Stimulated activated naive CD8-positive, alpha-beta T cell treated with anti-CD3 and anti-CD28 coated beads, Interleukin-15, Interleukin-2, amounts not matched to agents 100 ng/mL and 50 ng/mL, for 24 hours (primary cell): ENCODE measurements around the gene PRODH.
"Not testable (repeated sequence)": the region's sequence is repeated elsewhere in the genome, so short reads cannot be mapped to it uniquely, and the experiment has no call there.

ENCODE experiments used
- H3K27ac Mint-ChIP-seq: one replicate; pipeline ENCODE4 v1.8.0; 2021; ENCODE audit warnings: mild to moderate bottlenecking, mixed read lengths
- H3K27me3 Mint-ChIP-seq: one replicate; pipeline ENCODE4 v1.8.0; 2021; ENCODE audit warnings: mixed read lengths
- H3K36me3 Mint-ChIP-seq: one replicate; pipeline ENCODE4 v1.8.0; 2021; ENCODE audit warnings: low read depth, mixed read lengths
- H3K4me1 Mint-ChIP-seq: one replicate; pipeline ENCODE4 v1.8.0; 2021; ENCODE audit warnings: low read depth, mixed read lengths
- H3K4me3 Mint-ChIP-seq: one replicate; pipeline ENCODE4 v1.8.0; 2021; ENCODE audit warnings: mild to moderate bottlenecking, mixed read lengths
- H3K9me3 Mint-ChIP-seq: one replicate; pipeline ENCODE4 v1.8.0; 2021; ENCODE audit warnings: mixed read lengths

The PRODH gene

DNA sequence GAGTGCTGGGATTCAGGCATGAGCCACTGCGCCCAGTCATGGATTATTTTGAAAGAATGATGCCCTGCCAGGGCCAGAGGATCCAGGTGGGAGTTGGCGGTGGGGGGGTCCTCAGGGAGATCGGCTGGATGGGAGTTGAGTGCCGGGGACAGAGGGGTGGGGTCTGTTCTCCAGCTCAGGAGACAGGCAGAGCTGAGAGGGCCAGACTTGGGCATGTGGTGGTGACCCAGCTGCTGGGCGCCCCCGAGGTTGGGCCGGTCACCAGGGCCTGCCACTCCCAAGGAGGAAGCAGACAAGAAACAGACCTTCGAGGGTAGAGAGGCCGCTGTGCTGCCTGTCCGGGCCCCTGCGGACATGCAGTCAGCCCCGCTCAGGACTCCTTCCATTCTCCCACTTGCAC lies 11.8 kb upstream of the PRODH start:
- H3K4me1 Mint-ChIP-seq, result no peaks in the 10 kb centered on the region
- H3K9me3 Mint-ChIP-seq, result no peaks in the 10 kb centered on the region
- H3K27me3 Mint-ChIP-seq, result peaks cover 22% of the 10 kb centered on the region
- H3K4me3 Mint-ChIP-seq, result no peak overlapping the region
- no peaks in the 10 kb centered on the region for H3K36me3 Mint-ChIP-seq
- no peak overlapping the region for H3K27ac Mint-ChIP-seq

DNA sequence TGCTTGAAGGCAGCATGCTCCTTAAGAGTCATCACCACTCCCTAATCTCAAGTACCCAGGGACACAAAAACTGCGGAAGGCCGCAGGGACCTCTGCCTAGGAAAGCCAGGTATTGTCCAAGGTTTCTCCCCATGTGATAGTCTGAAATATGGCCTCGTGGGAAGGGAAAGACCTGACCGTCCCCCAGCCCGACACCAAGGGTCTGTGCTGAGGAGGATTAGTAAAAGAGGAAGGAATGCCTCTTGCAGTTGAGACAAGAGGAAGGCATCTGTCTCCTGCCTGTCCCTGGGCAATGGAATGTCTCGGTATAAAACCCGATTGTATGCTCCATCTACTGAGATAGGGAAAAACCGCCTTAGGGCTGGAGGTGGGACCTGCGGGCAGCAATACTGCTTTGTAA lies 11.0 kb upstream of the PRODH start:
- not testable (repeated sequence) for H3K27ac Mint-ChIP-seq, H3K4me3 Mint-ChIP-seq, H3K9me3 Mint-ChIP-seq, H3K4me1 Mint-ChIP-seq, H3K36me3 Mint-ChIP-seq
- peaks cover 22% of the 10 kb centered on the region for H3K27me3 Mint-ChIP-seq

- not testable (repeated sequence) for H3K27me3 Mint-ChIP-seq, H3K9me3 Mint-ChIP-seq, H3K36me3 Mint-ChIP-seq, H3K4me1 Mint-ChIP-seq, H3K4me3 Mint-ChIP-seq, H3K27ac Mint-ChIP-seq
These were observed 2.6 kb upstream of the PRODH start for GRCh38 chr22:18938691-18939090.

DNA sequence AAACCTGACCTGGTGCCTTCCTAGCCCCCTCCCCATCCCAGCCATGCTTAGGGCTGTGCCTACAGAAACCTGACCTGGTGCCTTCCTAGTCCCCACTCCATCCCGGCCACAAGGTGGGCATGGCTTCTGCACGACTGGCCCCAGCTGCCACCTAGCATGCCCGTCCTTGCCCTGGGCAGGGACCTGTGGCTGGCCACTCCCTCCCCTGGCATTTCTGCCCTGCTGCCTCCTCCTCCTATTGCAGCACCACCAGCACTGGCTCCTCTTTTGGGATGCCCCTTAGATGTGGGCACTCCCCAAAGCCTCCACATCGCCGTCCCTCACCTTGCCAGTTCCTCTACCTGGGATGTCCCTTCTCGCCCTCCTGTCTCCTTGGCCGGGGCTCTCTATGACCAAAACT lies 1.4 kb downstream of the PRODH start:
- H3K27me3 Mint-ChIP-seq, H3K9me3 Mint-ChIP-seq, H3K4me1 Mint-ChIP-seq, H3K36me3 Mint-ChIP-seq, H3K4me3 Mint-ChIP-seq, H3K27ac Mint-ChIP-seq: not testable (repeated sequence)

- H3K27ac Mint-ChIP-seq, result no peak overlapping the region
- no peaks in the 10 kb centered on the region for H3K36me3 Mint-ChIP-seq
- H3K4me1 Mint-ChIP-seq, result no peaks in the 10 kb centered on the region
- H3K4me3 Mint-ChIP-seq, result no peak overlapping the region
- no peaks in the 10 kb centered on the region for H3K9me3 Mint-ChIP-seq
- H3K27me3 Mint-ChIP-seq, result no peaks in the 10 kb centered on the region
These were observed 2.2 kb downstream of the PRODH start for GRCh38 chr22:18933914-18934313.

- Mint-ChIP-seq H3K27ac (no peak overlapping the region), H3K4me1 (no peaks in the 10 kb centered on the region), H3K9me3 (no peaks in the 10 kb centered on the region), H3K36me3 (no peaks in the 10 kb centered on the region), H3K4me3 (no peak overlapping the region), H3K27me3 (no peaks in the 10 kb centered on the region)
These were observed 4.0 kb downstream of the PRODH start for GRCh38 chr22:18931905-18932652.

- Mint-ChIP-seq H3K4me3 (no peak overlapping the region), H3K27ac (no peak overlapping the region), H3K4me1 (no peaks in the 10 kb centered on the region), H3K9me3 (no peaks in the 10 kb centered on the region), H3K36me3 (no peaks in the 10 kb centered on the region), H3K27me3 (no peaks in the 10 kb centered on the region)
These were observed 6.6 kb downstream of the PRODH start for GRCh38 chr22:18929459-18929858.

DNA sequence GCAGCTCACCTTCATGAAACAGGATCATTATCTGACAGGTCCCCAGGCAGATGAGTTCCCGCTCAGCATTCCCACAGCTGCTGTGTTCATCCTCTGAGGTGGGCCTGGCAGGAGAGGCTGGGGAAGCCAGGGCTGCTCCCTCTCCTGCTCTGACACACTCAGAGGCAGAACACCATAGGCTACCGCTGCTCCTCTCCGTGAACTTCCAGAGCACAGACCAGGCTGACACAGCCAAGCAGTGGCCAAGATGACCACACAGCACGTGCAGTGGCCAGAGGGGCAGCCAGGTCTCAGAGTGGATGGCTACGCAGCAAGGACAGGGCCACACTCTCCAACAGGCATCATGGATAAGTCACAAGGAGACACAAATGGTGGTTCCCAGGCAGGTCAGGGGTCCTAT lies 8.5 kb downstream of the PRODH start:
- no peaks in the 10 kb centered on the region for H3K9me3 Mint-ChIP-seq
- H3K27me3 Mint-ChIP-seq, result no peaks in the 10 kb centered on the region
- H3K4me3 Mint-ChIP-seq, result no peak overlapping the region

DNA sequence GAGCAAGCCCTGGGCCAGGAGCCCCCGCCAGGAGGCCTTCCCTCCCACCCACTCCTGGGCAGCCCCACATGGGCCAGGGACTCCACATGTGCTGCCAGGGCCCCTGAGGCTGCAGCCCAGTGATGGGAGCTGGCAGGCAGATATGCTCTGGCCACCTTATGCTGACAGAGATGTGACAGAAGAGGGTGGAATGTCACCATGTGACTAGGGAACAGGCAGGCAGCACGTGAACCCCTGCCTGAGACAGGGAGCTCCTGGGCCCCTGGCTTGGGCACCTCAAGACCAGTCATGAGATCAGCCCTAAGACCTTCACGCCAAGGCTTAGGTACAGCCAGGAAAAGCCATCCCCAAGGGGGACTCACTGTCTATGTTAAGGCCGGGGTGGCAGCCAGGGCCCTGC lies 9.1 kb downstream of the PRODH start:
- Mint-ChIP-seq H3K4me1 (no peaks in the 10 kb centered on the region), H3K4me3 (no peak overlapping the region), H3K9me3 (no peaks in the 10 kb centered on the region), H3K27me3 (no peaks in the 10 kb centered on the region), H3K36me3 (no peaks in the 10 kb centered on the region), H3K27ac (no peak overlapping the region)

More for the DNA sequence above, 8.5 kb downstream of the PRODH start:
- no peaks in the 10 kb centered on the region for H3K36me3 Mint-ChIP-seq
- no peaks in the 10 kb centered on the region for H3K4me1 Mint-ChIP-seq
- H3K27ac Mint-ChIP-seq, result no peak overlapping the region

GRCh38 chr22:18925368-18926064 lies 10.6 kb downstream of the PRODH start:
- Mint-ChIP-seq H3K27ac (no peak overlapping the region), H3K9me3 (no peaks in the 10 kb centered on the region), H3K4me1 (no peaks in the 10 kb centered on the region), H3K27me3 (no peaks in the 10 kb centered on the region), H3K36me3 (no peaks in the 10 kb centered on the region), H3K4me3 (no peak overlapping the region)

DNA sequence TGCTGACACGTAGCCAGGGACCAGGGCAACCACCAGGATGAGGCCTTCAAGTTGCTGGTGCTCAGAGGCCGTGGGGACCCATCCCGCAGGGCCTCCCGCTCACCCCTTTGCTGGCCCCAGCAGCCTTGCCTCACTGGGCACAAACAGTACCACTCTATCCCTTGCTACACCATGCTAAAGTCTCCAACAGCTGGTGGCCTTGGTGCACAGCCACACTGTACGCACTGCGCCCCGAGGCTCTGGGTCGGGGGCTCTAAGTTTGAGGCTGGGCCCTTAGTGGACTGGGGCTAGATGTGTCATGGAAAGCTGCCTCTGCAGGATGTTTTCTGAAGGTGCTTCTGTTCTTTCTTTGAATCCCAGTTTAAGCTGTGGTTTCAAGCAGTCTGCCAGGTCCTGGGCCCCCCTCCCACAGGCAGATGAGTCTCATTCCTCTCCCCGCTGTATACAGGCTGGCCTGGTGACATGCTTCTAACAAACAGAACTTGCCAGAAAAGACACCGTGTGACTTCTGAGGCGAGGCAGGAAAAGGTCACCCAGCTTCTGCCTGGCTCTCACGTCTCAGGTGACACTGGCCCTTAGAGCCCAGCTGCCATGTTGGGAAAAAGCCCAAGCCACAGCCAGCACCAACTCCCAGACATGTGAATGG lies 15.7 kb downstream of the PRODH start:
- not testable (repeated sequence) for H3K27me3 Mint-ChIP-seq, H3K36me3 Mint-ChIP-seq, H3K9me3 Mint-ChIP-seq, H3K4me3 Mint-ChIP-seq, H3K4me1 Mint-ChIP-seq, H3K27ac Mint-ChIP-seq

DNA sequence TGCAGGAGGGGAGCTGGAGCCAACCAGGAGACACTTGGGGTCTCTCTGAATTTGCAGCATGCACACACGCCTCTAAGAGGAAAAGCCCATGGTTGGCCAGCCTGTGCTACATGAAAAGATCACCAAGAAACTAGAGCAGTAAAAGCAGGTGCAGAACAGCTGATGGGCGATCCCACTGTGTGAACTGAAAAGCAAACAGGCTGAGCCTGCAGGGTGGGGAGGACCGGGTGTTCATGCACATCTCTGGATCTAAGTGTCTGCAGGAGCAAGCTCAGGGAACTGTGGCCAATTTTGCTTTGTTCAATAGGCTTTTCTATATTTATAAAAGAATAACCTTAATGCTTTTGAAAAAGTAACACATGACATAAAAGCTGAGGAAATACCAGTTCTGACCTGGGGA lies 18.3 kb downstream of the PRODH start:
- H3K27ac Mint-ChIP-seq, H3K36me3 Mint-ChIP-seq, H3K9me3 Mint-ChIP-seq, H3K4me3 Mint-ChIP-seq, H3K4me1 Mint-ChIP-seq, H3K27me3 Mint-ChIP-seq: not testable (repeated sequence)

DNA sequence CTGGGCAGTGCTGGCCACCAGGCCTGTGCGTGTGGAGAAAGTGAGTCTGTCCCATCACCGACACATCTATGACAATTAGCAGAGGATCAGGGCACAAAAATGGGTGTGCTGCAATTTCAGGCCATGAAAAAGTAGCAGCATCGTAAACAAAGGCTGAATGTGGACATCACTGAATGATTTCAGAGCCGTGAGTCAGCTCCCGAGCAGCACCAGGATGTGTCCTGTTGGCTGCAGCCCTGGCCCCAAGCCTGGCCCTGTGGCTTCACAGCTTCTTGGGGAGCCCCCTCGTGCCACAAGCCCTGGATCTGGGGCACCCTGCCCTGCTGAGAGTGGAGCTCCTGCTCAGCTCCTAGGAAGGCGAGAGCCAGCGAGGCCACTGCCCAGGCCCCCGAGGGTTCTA lies 20.5 kb downstream of the PRODH start:
- H3K4me1 Mint-ChIP-seq, H3K9me3 Mint-ChIP-seq, H3K4me3 Mint-ChIP-seq, H3K36me3 Mint-ChIP-seq, H3K27me3 Mint-ChIP-seq, H3K27ac Mint-ChIP-seq: not testable (repeated sequence)

DNA sequence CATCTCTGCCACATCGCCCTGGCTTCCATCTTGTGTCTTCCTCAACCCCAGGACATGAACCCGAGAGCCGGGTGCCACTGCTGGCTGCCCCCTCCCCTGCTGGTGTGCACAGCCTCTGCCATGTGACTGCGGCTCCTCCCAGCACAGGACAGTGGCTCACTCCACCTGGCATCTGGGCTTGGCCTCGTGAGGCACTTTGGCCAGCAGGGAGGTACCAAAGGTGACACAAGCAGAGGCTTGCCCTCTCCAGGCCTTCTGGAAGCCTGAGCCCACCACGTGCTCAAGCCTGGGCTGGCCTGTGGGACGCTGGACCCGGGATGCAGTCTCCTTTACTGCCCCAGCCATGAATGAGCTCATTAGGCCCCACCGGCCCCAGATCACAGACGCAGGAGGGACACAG lies 21.5 kb downstream of the PRODH start:
- H3K4me1 Mint-ChIP-seq, H3K27ac Mint-ChIP-seq, H3K9me3 Mint-ChIP-seq, H3K36me3 Mint-ChIP-seq, H3K27me3 Mint-ChIP-seq, H3K4me3 Mint-ChIP-seq: not testable (repeated sequence)

DNA sequence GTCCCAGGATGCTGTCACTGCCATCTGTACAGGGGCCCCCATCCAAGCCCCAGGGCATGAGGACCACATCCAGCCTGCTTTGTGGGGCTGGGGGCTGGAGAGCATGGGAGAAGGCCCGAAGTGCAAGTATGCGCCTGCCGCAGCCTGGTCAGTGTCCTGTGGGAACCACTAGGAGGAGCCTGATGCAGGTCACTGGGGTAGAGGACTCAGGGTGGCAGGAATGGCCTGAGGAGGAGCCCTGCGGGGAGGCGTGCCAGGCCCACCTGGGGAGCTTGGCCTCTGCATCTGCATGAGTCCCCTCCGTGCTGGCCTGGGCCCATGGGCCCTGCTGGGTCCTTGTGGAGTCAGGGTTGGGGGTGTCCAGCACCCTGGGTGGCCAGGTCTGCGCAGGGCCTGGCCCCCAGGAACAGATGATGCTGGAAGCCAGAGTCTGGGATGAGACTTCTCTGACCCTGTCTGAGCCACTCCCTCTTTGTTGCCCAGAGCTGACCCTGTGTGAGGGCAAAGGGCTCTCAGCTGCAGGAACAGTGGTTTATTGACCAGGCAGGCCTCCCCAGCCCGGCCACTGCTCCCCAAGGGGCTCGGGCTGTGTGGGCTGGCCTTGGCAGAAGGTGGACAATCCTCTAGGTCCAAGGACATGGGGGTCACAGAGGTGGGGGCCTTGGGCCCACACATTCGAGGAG lies 23.7 kb downstream of the PRODH start:
- not testable (repeated sequence) for H3K9me3 Mint-ChIP-seq, H3K36me3 Mint-ChIP-seq, H3K27ac Mint-ChIP-seq, H3K4me3 Mint-ChIP-seq, H3K27me3 Mint-ChIP-seq, H3K4me1 Mint-ChIP-seq
